NCI-H526 (cell line): ENCODE results near the gene EXOC4.
"Not testable (repeated sequence)": the region's sequence is repeated elsewhere in the genome, so short reads cannot be mapped to it uniquely, and the experiment has no call there.

ENCODE experiments used
- DNase-seq, 2 experiments: peaks; one replicate each; lab custom pipeline; 2025; lab: John Stamatoyannopoulos, UW

Gene EXOC4

DNA sequence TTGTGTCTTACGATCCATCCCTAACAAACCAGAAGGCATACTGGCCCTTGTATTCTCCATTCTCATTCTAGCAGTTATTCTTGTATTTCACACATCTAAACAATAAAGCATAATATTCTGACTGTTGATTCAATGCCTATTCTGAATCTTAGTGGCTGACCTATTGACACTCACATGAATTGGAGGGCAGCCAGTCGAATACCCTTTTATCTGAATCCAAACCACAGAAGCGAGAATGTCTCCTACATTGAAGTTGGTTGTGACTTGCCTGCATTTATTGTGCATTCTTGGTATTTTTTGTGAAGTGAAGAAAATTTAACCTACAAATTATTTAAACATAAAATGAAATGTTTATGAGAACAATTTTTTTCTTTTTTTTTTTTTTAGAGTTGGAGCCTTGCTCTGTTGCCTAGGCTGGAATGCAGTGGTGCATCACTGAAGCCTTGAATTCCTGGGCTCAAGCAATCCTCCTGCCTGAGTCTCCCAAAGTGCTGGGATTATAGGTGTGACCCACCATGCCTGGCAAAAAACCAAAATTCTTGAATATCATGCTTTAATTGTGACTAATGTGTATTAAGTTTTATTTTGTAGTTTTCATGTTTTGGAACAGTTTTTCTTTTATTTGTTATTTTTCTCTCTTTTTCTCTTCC lies 22.7 kb downstream of the EXOC4 start:
- no peak for DNase-seq

DNA sequence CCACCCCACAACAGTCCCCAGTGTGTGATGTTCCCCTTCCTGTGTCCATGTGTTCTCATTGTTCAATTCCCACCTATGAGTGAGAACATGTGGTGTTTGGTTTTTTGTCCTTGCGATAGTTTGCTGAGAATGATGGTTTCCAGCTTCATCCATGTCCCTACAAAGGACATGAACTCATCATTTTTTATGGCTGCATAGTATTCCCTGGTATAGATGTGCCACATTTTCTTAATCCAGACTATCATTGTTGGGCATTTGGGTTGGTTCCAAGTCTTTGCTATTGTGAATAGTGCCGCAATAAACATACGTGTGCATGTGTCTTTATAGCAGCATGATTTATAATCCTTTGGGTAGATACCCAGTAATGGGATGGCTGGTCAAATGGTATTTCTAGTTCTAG lies 26.1 kb downstream of the EXOC4 start:
- not testable (repeated sequence) for DNase-seq

DNA sequence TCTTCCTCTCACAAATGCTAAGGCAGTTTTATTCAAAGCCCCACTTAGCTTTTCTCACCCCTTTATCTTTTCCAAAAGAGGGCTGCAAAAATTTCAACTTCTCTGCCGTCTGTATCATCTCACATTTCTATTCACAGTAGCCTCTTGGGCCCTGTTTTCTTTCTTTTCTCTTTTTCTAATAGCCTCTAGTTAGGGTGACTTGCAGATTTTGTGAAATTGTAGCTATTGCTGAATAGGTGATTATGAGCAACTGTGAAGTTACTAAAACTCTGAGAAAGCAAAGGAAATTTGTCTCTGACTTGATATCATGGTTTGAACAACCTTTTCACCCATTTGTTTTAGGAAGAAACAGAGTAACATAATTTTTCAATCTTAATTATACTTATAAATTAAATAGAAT lies 29.2 kb downstream of the EXOC4 start:
- no peak for DNase-seq

DNA sequence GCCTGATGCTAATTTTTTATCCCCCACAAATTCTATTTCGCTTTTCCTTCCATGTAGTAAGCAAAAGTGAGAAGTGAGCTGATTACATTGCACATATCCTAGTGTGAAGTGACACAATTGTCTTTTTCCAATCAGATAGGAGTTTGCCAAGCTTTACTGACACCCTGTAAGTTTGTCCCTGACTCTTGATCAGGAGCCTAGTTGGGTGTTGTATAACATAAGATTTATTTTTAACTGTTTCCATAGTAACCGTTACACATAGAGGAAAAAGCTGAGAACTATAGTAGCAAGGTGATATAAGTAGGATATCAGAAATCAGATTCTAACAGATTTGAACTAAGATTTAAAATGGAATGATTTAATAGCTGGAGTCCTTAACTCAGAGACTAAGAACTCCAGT lies 31.2 kb downstream of the EXOC4 start:
- no peak for DNase-seq

DNA sequence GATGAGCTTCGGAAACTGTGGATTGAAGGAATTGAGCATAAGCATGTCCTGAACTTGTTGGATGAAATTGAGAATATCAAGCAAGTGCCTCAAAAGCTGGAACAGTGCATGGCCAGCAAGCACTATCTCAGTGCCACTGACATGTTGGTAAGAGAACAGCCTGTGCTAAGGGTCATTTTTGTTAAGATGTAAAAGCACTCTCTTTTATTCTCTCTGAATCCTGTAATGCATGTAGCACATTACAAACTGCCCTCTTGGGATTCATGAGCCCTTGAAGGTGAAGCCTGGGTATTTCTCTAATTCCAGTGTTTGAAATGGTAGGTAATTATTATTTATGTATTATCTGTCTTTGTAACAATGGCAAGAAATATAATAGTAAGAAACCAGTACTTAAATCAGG lies 36.1 kb downstream of the EXOC4 start:
- DNase-seq: no peak

DNA sequence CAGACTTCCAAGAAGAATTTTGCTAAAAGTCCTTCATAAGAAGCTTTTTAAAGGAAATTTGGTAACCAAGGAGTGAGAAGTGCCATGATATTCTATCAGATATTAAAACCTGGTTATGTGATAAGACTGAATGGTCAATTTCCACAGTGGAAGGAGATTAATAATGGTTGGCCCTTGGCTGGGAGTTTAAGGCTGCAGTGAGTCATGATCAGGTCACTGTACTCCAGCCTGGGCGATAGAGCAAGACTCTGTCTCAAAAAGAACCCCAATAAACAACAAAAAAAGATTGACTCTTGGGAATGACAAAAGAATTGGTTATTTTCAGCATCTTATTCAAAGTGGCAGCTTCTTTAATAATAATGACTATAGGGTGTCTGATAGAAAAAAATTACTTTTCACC lies 37.2 kb downstream of the EXOC4 start:
- no peak for DNase-seq

DNA sequence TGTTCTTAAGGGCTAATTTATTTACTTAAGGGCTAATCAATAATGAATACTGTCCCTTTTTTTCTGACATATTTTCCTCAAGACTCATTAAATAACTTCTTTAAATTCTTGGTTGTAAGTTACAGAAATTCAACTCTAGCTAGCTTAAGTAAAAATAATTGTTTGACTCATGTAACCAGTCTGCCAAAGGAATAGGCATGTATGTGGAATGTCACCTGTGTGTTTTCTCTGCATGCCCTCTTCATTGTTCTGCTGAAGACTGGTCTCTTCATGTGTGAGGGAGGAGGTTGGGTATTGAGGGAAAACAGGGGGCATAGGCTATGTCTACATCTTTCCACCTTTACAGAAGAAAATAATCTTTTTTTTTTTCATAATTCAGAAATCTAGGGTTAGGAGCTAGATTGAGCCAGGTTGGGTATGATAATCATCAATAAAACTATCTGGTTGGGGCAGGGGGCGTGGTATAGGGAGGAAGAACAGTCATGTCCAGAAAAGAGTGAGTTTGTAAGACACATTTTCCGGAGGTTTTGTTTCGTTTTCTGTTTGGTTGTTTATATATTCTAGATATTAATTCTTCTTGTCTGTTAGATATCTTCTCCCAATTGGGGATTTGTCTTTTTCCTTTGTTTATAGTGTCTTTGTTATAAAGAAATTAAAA lies 37.9 kb downstream of the EXOC4 start:
- no peak for DNase-seq

DNA sequence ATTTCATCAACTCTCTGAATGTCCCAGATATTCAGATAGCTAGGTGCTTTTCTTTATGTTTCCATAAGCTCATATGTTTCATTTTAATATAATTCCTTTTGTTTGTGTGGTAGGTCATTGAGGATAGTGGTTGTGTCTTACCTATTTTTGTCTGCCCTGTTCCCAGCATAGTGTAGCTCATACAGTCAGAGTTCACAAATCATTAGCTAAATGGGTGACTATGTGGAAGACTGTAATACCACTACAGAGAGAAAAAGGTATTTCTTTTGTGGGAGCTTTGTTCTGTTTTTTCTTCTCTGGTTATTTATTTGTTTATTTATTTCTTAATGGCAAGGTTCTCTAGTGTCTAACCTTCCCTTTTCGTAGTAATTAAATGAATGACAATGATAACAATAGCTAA lies 39.8 kb downstream of the EXOC4 start:
- no peak for DNase-seq

DNA sequence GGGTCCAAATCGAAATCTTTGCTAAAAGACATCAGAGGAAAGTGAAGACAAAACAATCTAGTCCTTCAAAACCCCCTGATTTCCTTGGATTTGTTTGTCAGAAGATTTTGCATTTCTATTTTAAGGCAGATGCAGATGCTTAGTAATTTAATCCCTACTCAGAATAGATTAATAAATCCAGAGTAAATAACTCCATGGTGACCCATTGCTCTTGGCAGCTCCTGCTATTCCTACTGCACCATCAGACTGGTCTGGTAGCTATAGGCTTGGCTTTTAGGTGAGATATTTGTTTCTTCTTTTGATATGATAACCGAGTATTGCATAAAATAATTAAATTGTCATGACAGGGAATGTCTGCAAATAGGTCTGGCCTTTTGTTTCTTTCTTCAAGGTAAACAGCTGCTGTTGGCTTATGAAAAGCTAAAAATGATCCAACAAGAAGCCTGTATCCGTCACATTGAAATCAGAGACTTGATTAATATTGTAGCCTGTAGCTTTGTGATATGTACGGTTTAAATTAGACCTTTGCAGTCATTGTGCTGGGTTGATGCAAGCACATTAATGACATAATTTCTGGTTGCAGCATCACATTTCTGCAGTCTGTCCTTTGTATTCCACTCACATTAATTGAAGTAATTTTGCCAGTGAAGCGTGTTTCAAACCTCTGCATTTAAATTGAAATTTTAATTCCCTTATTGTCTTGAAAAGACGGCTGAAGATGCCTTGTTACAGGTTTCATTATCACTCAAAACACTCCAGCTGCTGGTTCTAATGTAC lies 40.7 kb downstream of the EXOC4 start:
- peak in 1 of 2 experiments; percentile 2 for DNase-seq

DNA sequence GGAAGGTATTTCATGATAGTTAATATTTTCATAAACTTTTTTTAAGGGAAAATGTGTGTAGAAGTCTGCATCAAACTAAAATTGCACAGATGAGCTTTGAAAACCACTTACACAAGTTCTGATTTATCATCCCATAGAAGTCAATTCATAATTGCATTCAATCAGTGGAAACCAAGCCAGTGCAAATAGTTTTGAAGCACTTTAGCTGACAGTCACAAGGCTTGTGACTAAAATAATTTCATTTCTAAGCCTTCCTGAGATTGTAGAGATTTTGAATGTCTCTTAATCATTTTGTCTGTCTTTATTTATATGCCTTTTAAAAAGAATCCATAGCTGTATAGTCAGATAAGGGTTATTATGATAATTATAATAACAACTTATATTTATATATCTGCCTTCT lies 41.4 kb downstream of the EXOC4 start:
- DNase-seq: no peak

DNA sequence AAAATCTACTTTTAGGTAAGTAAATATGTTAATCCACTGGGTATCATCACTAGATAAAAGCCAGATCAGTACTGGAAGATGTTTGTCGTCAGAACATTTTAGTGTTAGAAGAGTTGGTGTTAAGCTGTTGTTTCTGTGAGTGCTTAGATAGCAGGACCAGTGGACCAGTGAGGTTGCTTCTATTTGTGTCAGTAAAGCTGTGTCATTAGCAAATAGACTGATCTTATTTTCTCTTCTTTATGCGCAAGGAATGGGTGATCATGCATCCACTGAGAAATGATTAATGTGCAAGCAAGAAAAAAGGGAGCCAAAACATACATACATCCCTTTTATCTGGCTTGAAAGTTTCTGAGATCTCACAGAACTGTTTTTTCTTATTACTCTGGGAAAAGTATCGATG lies 42.6 kb downstream of the EXOC4 start:
- no peak for DNase-seq

DNA sequence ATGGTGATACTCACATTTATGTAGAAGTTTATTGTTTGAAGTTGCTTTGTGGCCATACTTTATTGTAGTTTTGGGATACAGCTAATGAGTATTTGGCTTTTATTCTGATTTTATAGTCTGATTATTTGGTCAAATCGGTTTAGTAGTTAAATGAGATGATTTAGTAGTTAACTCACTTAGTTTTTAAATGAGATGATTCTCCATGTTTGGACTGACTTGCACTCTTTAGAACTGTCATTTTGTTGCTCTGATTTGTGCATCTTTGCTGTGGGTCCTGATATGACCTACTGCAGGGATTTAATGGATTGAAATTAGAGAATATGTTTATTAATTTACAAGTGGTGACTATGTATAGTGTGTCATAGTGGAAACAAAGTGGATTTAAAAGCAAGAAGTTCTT lies 44.2 kb downstream of the EXOC4 start:
- no peak for DNase-seq

DNA sequence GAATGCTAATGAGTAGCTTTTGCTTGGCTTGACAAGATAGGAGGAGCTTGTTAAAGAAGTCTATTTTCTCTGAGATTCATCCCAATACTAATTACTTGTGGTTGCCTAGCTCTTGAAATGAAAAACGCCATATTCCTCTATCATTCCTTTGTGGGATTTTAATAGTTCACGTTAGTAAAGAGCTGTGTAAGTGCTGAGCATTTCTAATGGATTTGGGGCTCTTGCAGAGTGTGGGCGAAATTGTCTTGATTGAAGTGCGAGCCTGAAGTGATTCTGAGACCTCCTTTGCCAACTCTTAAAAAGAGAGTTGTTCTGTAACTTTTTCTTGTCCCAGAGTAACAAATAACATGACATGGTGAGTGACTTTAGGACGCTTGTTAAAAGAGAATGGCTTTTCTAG lies 45.2 kb downstream of the EXOC4 start:
- DNase-seq: no peak

DNA sequence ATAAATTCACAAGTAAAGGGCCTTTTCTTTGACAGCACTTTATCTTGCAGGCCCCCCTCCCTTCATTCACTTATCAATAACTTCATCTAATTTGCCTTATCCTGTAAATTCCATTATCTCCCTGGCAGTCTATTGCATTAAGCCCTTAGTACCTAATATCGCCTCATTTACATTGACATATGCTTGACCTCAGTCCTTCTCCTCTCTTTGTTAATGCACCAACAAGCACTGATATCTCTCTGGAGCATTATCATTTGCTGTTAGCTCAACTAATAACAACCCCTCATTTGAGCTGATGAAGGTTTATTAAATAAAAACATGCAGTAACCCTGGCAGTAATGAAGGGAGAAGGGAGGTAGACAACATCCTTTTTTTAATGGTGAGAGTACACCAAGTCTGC lies 46.8 kb downstream of the EXOC4 start:
- no peak for DNase-seq

DNA sequence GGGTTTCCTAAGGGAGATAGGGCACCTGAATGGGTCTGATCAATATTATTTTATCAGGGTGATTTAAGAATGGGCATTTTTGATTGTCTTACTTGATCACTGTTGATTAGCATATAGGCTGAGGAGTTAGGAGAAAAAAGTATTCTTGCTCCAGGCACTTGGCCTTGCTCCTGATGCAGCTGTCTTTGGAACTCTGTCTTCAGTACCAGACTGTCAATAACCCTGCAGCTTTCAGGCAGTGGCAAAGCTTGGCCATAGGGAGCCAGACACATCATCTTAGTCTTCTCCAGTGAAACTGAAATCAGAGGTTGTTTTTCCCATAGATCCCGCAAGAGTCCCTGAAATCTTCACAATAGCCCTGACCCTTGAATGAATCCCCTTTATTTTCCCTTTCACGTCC lies 47.2 kb downstream of the EXOC4 start:
- no peak for DNase-seq

DNA sequence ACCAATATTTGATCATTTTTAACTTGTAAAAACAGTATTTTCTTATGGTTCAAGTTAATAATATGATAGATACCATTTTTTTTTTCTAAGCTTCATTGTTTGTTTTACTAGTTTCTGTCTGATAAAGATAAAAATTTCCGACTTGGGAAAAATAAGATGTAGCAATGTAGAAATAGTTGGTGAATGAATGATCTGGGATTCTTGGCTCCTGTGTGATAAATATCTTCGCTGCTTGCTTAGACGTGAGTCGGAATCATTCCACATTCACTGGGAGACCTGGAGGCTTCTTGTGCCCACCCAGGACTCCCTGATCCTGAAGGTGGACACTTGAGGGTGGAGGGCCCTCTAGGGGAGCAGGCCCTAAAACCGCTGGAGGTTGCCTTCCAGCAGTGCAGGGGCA lies 47.9 kb downstream of the EXOC4 start:
- no peak for DNase-seq

DNA sequence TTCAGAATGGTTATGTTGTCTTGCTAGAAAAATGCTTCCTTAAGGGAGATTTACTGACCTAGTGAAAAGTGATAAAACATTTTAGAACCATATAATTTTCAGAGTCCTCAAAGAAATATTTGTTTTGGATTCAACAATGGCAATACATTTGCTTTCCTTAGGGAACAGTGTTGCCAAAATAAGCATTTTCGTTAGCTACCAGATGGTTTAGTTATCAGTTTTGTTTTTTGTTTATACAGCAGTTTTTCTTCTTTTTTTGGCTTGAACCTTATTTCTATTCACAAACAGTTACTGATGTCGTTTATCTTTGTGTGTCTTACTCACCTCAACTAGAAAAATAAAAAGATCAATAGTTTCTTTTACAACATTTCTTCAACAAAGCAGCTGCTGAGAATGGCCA lies 48.6 kb downstream of the EXOC4 start:
- DNase-seq: no peak

DNA sequence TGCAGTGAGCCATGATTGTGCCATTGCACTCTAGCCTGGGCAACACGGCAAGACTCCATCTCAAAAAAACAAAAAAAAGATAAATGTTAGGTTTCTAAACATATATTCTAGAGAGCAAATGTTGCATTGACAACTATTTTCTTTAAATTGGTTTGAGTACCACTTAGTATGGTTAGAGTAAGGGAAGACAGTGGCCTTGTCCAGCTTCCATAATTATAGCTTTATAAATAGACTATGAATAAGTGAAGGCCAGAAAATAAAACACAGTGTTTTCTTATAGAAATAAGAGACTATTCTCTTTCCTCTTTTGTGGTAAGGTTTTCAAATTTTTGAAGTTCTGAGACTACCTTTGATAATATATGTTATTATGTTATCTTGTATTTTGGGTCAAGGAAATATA lies 50.5 kb downstream of the EXOC4 start:
- no peak for DNase-seq

DNA sequence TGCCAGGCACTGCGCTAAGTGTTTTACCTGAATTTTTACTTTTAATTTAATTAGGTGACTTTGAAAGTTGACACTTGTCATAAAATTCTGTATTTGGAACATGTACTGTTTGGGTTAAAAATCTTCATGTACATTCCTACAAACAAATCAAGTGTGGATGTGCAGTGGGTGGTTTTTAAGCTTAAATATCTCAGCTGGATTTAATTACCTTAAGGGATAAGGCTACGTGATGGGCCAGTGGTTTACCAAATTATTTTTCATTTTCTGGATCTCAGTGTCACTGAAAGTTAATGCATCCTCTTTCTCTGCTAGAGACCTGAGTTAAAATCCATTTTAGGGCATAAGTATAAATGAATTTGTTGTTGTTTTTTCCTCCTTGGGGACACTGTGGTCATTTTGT lies 51.1 kb downstream of the EXOC4 start:
- DNase-seq: no peak

DNA sequence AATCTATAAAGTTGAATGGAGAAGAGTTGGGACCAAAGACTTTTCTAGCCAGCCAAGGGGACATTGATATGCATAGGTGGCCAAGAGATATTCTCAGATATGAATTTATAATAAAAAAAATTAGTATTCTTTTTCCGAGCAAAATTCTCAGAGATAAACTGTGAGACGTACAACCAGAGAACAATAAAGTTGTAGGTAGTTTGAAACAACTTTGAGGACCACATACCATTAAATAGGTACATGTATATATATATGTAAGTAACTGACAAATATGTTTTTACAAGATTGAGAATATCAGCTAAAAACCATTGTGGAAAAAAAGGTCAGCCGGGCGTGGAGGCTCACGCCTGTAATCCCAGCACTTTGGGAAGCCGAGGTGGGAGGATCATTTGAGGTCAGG lies 56.5 kb downstream of the EXOC4 start:
- DNase-seq: no peak

DNA sequence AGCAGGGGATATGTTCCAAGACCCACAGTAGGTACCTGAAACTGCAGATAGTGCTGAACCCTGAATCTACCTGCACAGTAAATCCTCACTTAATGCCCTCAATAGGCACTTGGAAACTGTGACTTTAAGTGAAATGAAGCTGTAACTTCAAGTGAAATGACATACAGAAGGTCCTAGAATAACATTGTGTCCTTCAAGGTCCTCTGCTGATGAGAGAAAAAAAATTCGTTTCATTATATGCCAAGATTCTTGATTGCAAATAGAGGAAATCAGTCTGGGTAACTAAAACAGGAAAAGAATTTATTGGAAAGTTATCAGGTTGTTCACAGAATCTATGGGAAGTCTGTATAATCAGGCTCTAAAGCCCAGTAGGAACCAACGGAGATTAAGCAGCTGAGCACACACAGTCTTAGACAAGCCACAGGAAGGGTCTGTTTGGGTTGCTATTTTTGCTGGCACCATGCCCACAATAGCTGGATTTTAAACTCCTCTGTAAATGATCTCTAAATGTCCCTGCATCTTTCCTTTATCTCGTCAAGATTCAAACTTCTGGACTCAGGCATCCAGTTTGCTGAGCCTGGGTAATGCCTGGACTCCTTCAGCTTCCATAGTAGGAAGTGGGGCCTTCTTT lies 57.5 kb downstream of the EXOC4 start:
- DNase-seq: no peak

DNA sequence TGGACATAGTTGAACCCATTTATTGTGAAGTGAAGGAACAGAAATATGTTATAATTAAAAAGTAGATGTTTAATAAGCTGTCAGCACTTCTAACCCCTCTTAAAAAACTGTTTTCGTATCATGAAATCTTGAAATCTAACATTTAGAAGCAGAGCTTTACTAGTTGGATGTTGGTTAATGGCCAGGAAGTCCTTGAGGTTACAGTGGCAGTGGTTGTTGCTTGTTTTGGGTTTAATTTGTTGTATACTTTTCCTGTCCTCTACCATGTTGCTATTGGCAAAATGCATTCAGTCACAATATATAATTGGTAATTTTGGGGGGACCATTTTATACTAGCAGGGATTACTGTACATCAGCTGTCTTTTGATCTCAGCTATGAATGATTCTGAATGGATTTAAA lies 60.7 kb downstream of the EXOC4 start:
- DNase-seq: no peak

DNA sequence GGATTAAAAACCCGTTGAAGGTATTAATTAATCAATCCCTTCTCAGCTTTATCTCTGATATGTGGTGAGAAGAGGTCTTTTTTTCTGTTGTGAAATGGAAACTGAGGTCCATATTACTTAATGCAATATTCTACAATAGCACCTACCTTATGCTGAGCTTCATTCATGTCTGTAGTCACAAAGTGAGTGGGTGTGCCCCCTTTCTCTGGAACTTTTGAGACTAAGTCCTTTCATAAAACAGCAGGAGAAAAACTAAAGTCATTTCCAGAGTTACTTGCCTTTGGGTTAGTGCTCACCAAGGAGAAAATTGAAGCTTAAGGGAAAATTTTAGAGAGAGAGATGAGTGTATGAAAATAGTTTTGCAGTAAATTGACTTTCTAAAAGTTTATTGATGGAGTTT lies 61.2 kb downstream of the EXOC4 start:
- DNase-seq: no peak
